Measurements from ENCODE around the gene METTL22.

- TF ChIP-seq CTCF (IDR thresholded peaks at IDR 0.05), result no peak
- TF ChIP-seq ZFX (IDR thresholded peaks at IDR 0.05; ENCODE audit: borderline replicate concordance), result no peak
These were observed 34.9 kb downstream of the METTL22 start for GRCh38 chr16:8656376-8656775.

Data from 22Rv1 (cell line).